HG03565 (cell line): ENCODE results near the gene GLIS1.

Source experiments
- ATAC-seq: cut with Tn5 transposase; IDR thresholded peaks from one replicate; pipeline ENCODE4 v1.9.1; 2021; ENCODE audit warnings: mild to moderate bottlenecking, moderate library complexity; ENCODE audit not compliant: unreplicated experiment

GLIS1 gene

DNA sequence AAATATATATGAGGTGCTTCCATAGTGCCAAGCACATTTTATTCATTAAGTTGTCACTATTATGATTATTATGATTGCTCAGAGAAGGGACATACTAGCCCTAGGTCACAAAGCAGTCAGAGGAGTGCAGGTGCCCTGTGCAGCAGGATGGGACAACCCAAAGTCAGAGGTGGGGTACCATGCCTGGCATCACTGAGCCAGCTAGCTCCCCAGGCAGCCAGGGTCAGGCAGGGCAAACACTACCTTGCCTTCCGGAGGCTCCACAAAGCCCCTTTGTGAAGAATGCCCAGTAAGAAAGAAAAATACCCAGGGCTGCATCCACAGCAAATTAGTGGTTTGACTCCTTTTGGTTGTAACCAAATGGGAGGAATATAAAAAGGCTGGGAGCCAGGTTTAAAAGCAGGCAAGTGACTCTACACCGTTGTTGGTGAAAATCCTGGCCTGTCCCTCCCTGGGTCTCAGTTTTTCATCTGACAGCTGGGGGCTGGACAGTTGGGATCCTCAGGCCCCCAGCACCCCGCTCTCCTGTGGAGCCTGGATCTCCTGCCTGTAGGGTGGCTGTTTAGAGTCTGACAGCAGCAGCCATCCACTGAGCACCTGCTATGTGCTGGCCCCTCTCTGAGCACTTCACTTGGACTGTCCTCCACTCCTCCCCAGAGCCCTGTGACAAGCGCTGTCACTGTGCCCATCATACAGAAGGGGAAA is 98.8 kb downstream of the GLIS1 start:
- ATAC-seq, result no peak

DNA sequence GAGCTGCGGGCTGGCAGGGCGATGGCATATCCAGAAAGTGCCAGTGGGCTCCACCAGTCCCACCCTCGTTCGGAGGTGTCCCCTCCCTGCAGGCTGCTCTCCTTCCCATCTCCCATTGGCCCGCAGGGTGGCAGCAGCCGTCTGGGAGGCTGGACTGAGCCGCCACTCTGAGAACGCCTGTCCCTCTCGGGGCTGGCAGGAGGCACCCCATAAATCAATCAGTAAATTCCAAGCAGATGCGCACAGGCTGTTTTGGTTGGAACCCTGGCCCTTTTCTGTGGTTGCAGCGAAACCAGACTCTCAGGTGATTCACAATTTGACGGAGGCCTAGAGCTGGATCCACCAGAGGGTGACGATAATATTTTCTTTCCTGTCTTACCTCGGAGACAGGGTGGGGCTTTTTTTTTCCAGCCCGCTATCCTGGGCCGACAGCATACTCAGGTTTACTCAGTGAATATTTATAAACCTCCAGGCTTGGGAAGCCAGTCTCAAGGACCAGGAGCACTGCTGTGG is 99.7 kb downstream of the GLIS1 start:
- ATAC-seq, result no peak

DNA sequence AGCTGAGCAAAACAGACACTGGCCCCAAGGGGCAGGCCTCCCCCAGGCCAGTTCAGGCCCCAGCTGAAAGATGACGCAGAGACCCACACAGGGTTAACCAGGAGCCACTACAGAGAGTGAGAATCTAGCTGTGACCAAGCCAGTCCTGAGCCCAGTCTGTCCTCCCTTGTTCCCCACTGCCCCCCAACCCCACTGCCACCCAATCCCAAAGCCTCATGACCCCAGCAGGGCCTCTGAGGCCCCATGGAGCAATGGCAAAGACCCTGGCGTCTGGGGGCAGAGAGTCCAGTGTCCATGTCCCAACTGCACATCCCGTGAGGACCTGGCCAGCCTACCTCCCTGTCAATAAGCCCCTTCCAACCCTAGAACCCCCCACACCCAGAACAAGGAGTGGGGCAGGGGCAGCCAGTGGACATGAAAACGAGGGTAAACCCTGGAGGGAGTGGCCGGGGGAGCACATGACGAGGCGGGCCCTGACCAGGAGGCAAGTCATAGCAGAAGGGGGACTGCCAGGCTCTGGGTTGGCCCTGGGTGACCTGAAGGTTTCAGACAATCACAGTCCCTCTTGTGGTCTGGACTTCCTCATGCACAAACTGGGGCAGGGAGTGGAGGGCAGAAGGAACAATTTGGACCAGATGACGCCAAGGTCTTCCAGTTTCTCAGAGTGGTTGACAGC is 100.5 kb downstream of the GLIS1 start:
- no peak for ATAC-seq

DNA sequence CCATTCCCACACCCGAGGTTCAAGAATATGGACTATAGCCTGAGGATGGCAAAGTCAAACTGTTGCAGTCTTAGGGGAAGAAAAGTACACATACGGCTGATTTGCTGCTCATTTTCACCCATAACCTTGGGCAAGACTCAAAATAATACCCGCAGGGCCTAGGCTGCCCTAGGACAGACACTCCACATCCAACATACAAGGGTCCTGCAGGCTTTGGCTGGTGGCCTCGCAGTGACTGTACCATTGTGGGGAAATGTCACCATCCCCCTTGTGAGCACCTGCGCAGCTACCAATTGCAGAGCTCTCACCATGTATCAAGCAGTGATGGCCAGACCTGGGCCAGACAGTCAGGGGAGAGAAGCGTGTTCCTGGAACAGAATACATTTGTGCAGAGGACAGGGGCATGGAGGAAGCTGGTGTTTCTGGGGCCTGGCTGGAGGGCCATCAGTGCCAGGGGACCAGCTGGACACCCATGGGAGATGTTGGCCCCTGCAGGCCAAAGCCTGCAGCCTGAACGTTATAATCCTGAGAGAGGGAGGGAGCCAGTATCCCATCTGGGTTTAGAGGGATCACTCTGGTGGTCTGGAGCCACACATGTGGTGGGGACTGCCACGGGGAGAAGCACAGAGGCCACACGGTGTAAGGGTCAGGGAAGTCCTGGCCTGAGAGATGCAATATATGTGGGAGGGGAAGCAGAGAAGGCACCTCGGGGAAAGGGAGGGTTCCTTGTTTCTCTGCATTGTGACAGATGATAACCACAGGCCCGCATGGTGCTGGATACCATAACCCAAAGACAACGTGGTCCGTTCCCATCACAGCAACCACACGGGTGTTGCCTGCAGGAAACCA is 101.2 kb downstream of the GLIS1 start:
- no peak for ATAC-seq

- no peak for ATAC-seq
Observed at GRCh38 chr1:53636621-53637171, 102.3 kb downstream of the GLIS1 start.

DNA sequence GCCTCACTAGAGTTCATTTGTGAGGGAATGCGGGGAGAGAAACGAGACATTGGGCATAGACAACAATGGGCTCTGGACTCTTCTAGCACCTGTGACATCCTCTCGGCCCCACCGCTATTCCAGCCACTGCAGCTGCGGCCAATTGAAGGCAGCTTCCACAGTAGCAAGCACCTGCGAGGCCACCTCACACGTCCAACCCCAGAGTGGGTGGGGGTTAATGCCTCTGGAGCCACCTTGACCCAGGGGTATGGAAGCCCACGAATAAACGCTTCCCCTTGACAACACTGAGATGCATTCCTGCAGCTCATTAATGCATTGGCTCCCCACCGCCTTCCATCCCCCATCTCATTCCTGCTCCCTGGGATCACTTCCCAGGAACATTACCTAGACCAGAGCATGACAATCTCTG is 104.4 kb downstream of the GLIS1 start:
- ATAC-seq, result no peak

DNA sequence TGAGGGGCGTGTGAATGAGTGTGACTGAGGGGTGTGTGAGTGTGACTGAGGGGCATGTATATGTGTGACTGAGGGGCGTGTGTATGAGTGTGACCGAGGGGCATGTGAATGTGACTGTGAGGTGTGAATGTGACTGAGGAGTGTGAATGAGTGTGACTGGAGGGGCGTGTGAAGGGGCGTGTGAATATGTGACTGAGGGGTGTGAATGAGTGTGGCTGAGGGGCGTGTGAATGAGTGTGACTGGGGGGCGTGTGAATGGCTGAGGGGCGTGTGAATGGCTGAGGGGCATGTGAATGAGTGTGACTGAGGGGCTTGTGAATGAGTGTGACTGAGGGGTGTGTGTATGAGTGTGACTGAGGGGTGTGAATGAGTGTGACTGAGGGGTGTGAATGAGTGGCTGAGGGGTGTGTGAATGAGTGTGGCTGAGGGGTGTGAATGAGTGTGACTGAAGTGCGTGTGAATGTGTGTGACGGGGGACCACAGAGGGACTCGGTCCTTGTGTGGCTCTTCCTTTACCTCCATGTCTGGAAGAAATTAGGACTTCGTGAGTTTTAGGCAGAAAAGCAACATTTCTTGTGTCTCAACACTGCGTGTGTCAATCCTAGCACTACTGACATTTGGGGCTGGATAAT is 105.8 kb downstream of the GLIS1 start:
- no peak for ATAC-seq

DNA sequence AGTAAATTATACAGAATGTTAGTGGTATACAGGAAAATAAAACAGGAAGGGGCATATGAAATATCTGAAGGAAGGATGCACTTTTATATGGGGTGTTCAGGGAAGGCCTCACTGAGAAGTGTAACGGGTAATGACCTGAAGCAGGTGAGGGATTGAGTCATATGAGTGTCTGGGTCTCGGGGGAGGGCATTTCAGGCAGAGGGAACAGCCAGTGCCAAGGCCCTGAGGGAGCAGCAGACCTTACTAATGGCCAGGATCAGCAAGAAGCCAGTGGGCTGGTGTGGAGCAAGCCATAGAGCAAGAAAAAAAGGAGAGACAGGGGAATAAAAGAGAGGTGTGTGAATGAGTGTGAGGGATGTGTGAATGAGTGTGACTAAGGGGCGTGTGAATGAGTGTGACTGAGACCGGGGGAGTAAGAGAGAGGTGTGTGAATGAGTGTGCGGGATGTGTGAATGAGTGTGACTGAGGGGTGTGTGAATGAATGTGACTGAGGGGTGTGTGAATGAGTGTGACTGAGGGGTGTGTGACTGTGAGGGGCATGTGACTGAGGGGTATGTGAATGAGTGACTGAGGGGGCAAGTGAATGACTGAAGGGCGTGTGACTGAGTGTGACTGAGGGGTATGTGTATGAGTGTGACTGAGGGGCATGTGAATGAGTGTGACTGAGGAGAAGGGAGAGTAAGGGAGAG is 107.2 kb downstream of the GLIS1 start:
- ATAC-seq, result no peak

GRCh38 chr1:53629101-53629691 is 109.8 kb downstream of the GLIS1 start:
- ATAC-seq, result no peak

DNA sequence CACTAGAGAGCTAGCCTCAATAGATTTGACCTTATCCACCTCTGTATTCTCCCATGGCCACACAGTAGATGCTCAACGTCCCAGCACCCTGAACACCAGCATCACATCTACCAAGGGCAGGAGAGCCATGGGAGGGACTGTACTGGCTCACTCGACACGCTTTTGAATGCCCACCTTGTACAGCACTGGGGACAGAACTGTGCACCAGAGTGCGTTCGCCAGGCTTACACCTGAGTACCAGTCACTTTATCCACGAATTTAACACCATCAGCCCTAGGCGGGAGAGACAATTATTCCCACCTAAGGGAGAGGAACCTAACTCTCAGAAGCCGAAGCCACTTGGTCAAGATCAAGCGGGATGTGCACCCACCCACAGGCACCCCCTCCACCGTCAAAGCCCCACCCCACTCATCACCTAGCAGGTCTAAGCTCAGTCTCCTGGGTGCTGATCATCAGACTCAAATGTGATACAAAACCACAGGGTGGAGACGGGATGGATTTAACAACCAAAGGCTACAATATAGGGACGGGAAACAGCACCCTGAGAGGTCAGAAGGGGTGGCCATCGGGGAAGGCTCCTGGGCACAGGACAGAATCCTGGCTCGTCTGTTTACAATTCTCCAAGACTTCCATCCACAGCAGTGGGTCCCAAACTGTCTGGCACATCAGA is 110.5 kb downstream of the GLIS1 start:
- no peak for ATAC-seq

DNA sequence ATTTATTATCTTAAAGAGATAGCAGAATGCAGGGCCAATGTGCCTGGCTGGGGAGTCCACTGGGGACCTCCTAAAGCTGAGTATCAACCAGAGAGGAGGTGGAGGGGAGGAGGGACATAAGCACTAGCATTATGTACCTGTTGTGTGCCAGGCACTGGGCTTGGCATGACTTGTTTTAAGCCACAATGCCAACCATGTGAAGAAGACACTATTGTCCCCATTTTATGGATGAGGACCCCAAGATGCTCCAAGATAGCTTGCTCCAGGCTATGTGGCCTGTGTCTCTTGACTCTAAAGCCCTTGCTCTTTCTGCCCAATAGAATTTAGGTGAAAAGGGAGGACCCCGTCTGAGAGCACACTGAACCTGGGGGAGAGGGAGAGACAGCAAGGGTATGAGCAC is 111.3 kb downstream of the GLIS1 start:
- ATAC-seq, result no peak

DNA sequence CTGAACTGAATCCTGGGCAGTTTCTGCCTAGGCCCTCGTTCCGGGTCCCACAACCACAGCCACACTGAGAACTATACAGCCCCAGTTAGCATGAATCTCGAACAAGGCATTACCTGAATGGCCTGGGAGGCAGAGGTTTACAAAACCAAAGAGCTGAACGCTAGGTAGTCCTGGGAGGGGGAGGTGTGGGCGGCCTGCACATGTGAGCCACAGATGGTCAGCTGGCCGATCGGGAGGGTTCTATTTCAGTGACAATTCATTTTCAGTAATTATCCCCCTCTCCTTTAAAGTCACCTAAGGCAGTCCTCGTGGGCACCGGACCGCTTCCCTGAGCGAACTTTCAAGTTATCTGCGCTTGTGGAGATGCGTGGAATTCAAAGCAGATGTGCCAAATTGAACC is 111.9 kb downstream of the GLIS1 start:
- no peak for ATAC-seq

DNA sequence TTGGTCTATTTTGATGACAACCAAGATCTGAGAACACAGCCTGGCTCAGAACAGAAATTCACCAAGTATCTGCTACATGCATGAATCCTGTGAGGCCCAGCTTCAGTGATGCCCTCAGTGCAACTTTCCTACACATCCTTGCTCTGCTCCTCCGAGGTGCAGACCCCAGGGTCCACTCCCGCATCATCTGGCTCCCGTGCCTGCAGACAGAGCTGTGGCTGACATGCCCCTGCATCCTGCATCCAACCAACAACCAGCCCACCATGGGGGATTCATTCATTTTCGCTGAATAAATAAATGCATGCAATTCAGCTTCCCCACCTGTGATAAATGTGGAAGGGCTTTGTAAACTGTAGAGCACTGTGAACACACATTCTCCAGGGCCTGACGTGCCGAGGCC is 112.3 kb downstream of the GLIS1 start:
- no peak for ATAC-seq

GRCh38 chr1:53625766-53626520 is 113.0 kb downstream of the GLIS1 start:
- ATAC-seq, result no peak

DNA sequence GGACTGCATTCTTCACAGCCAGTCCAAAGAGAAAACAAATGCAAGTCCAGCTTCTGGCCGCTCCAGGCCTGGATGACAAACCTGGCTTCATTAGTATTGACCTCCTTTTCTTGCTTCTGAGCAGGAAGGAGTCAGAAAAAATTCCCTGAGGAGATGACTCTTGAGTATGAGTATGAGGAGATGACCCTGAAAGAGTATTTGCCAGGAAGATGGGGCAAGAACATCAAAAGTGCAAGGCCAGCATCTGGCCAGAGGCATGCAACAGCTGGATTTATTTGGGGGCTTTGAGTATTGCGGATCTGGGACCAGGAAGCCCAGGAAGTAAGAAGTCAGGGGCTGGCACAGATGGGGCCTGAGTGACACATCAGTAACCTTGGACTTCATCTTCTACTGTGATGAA is 113.9 kb downstream of the GLIS1 start:
- no peak for ATAC-seq

- no peak for ATAC-seq
Observed at GRCh38 chr1:53622531-53622930, 116.4 kb downstream of the GLIS1 start.

GRCh38 chr1:53621144-53621543 is 117.8 kb downstream of the GLIS1 start:
- ATAC-seq, result no peak

DNA sequence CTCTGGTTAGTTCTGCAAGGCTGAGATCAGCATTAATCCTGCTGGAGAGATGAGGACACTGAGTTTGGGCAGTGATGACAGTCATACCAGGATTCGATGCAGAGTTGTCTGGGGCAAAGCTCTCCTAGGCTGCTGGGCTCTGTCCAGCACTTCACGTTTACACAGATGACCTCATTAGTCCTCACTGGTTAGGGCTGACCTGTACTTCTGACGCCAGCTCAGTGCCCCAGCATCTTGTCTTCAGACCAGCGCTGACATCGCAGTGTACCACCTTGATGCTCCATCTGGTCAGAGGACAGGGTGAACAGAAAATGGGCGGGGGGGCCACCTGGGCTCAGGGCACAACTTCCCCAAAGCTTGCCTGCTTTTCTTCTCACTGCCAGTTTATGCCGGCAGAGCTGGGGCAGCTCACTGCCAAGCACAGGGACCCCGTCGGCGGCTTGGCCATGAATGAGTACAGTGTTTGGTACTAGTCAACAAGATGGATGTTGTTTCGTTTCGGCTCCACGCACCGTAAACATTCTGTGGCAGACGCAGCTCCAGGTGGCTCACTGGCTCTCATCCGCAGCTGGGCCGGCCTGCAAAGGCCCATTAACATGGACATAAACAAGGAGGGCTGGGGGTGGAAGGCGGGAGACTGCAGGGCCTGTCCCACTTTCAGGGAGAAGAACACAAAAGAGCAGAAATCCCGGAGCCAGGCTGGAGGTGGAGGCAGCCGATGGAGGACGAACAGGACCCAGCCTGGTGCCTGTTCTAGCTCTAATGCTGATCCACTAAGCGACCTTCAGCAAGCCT is 118.7 kb downstream of the GLIS1 start:
- ATAC-seq, result no peak
